DMS114 treated with DMSO at 0.1 percent for 48 hours (cell line): ENCODE data around the gene PHAX.
"Not testable (repeated sequence)": the region's sequence is repeated elsewhere in the genome, so short reads cannot be mapped to it uniquely, and the experiment has no call there.

Source experiments
- DNase-seq: peaks from one replicate; lab custom pipeline; 2025; ENCODE audit not compliant: unreplicated experiment; lab: John Stamatoyannopoulos, UW

The PHAX gene

DNA sequence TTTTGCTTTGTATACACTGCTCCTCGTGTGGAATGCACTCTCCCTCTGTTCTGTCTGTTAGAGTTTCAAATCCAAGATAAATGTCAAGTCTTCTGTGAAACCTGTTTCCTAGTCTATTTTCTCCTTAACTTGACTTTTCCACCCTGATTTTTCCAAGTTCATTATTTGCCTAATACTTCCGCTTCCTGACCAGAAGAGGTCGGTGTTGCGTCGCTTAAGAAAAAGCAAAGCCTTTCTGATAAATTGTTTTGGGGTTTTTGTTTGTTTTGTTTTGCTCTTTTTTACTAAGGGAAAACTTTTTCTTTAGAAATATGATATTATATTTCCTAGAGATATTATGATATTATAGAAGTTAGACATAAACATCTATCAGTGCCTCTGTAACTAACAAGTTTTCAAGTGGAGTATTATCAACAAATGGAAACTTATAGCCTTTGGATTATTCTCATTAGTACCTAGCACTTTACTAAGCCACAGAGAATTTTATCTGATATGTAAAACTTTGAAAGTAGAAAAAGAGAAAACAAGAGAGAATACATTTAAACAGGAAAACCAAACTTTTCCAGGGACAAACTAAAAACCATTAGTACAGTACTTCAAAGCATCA is 55.8 kb downstream of the PHAX start:
- DNase-seq: peak; percentile 46

DNA sequence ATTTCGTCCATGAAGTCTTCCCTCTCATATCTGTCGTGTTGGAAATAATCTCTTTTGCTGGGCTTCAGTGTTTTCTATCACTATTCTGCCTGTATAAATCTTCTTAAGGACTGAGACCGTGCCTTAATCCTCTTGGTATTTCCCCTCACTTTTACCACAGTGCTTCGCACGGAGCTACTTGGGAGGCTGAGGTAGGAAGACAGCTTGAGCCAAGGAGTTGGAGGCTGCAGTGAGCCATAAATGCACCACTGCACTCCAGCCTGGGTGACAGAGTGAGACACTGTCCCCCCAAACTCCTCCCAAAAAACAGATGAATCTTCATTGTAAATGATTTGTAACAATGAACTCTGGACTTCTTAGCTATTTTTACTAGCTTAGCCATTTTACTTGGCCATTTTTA is 57.8 kb downstream of the PHAX start:
- no peak for DNase-seq

DNA sequence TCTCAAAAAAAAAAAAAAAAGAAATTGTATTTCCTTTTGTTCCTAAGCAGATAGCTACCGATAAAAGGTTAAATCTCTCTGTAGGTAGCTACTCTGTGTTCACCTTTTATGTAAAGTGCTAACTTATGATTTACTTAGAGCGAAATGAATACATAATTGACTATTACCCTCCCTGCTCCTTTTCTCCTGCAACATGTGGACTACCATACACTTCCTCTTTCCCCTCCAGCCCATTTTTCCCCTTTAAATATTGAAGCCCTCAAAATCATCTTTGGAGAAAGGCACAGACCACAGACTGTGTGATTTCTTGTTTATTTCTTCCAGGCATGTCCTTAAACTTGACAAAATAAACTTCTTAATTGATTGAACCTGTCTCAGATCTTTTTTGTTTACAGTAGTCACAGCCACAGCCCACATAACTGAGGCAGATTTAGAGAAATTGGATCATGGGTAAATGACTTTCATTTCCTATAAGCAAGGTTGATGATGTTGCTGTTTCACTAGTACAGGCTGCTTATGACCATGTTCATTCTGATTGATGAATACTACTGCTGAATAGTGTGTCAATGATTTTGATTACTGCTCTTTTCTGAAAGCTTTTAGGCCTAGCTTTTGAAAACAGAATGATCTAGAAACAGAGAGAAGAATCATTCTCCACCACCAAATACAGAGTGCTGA is 59.2 kb downstream of the PHAX start:
- DNase-seq: no peak

DNA sequence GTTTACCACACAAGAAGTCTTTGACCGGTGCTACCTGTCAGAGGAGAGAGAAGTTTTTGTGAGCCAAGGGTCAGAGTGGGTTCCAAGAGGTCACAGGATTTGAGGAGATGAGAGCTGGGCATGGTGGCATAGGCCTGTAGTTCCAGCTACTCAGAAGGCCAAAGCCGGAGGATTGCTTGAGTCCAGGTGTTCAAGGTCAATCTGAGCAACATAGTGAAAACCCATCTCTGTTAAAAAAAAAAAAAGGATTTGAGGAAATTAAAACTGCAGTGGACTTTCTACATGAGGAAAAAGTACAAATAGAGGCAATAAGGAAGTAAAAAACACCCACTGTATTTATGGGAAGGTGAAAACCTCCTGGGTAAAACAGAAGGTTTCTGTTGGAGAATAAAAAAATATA is 63.8 kb downstream of the PHAX start:
- no peak for DNase-seq

DNA sequence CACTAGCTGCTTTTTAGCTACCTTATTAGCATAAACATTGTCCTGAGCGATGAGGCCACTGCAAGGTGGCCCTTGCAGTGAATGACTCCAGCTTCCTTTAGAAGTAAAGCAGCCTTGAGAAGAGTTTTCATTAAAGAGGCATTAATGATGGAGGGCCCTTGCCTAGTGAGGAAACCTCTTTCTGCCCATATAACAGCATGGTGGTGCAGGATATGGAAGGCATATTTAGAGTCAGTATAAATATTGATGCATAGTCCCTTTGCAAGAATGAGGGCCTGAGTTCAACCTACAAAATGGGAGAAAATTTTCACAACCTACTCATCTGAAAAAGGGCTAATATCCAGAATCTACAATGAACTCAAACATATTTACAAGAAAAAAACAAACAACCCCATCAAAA is 69.4 kb downstream of the PHAX start:
- DNase-seq: not testable (repeated sequence)

DNA sequence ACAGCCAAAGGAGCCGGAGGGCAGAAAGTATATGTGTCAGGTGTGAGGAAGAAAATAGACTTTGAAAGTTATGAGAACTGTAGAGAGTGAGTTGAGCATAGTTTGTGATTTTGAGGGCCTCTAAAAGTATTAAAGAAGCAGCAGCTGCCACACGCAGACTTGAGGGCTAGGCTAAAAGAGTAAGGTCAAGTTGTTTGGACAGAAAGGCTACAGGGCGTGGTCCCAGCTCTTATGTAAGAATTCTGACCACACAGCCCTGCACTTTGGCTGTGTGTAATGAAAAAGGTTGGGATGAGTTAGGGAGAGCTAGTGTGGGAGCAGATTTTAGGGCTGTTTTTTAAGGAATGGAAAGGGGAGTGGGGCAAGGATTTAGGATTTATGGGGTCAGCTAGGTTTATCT is 70.9 kb downstream of the PHAX start:
- DNase-seq: not testable (repeated sequence)

DNA sequence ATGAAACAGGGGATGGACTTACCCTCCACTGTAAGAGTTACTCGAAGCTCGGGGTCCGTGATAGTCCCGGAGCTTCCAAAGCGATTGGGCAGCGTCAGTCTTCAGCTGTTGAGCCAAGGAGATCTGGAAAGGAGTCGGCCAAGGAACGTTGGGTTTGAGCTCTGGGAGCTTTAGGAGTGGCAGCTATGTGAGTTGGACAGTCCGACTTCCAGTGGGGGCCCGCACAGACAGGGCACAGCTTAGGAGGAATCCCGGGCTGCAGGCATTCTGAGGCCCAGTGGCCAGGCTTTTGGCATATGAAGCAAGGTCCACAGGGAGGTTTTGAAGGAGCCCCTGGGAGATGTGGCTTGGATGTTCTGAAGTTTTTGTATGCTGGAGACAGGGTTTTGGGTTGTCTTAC is 72.7 kb downstream of the PHAX start:
- DNase-seq: no peak

DNA sequence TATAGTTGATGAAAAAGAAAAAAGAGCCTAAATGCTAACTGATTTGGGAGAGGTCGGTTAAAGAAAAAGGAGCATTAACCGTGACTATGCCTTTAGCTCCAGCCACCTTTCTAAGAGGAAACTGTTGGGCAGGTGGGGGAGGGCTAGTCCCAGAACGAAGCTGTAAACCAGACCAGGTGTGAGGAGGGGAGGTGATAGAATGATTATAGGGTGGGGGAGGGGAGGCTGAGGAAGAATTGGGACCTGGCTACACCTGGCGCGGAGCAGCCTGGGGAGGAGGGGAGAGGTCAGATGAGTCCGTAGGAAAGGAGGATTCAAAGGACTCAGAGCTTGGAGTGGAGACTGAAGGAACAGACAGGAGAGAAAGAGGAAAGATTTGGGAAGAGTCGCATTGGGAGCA is 73.4 kb downstream of the PHAX start:
- no peak for DNase-seq

DNA sequence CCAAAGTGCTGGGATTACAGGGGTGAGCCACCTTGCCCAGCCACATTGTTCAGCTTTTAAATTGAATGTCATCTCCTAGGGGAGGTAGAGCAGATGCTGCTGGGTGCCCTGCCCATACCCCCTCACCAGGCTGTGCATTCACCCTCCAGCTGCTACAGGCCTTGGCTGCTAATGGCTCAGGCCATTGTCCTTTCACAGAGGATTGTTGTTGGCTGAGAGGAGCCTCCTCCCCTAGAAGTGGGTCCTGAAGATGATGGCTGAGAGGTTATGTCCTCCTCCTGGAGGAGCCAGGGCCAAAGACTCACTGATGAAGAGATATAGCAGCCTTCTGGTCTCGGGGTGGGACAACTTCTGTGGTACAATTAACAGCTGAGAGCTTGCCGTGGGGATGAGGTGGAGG is 74.6 kb downstream of the PHAX start:
- no peak for DNase-seq

DNA sequence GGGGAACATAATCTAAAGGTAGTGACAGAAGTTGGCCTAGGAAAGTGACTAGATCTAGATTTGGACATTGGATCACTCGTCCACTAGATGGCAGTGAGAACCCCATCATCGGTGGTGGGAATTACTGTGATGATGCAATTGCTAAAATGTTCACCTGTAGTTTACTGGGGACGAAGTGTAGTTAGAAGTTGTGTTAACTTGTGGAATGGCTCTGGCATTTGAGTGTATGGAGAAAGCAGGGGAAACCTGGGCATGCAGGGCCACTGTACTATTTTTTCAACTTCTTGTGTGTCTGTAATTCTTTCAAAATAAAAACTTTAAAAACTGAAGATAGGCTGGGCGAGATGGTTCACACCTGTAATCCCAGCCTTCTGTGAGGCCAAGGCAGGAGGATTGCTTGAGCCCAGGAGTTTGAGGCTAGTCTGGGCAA is 75.5 kb downstream of the PHAX start:
- DNase-seq: peak; percentile 69
